Nephron progenitor cell (in vitro differentiated cells): ENCODE data around the gene MTERF4.

Source experiments
- DNase-seq: peaks from one replicate; pipeline ENCODE4 v3.0.0; 2021
- H3K27ac Mint-ChIP-seq: 2 replicates; pipeline ENCODE4 v1.8.0; 2021; ENCODE audit warnings: mild to moderate bottlenecking, moderate library complexity, mixed read lengths
- H3K27me3 Mint-ChIP-seq: 2 replicates; pipeline ENCODE4 v1.8.0; 2021; ENCODE audit warnings: mild to moderate bottlenecking, low read depth, mixed read lengths; ENCODE audit not compliant: poor library complexity
- H3K36me3 Mint-ChIP-seq: 2 replicates; pipeline ENCODE4 v1.8.0; 2021; ENCODE audit warnings: low read depth, mixed read lengths
- H3K4me1 Mint-ChIP-seq: 2 replicates; pipeline ENCODE4 v1.8.0; 2021; ENCODE audit warnings: mixed read lengths
- H3K4me3 Mint-ChIP-seq: 2 replicates; pipeline ENCODE4 v1.8.0; 2021; ENCODE audit warnings: mild to moderate bottlenecking, moderate library complexity, mixed read lengths
- H3K9me3 Mint-ChIP-seq: 2 replicates; pipeline ENCODE4 v1.8.0; 2021; ENCODE audit warnings: mild to moderate bottlenecking, moderate library complexity, mixed read lengths
- CTCF ChIP-seq: fragments of 200-600 bp; sonication (generic); IDR thresholded peaks from 2 replicates; pipeline ENCODE4 v1.5.0; 2021; ENCODE audit warnings: antibody characterized with exemption

The MTERF4 gene

GRCh38 chr2:241088791-241089732, 13.0 kb downstream of the MTERF4 start:
- Mint-ChIP-seq H3K27ac (no peak overlapping the region), H3K4me1 (peaks cover 21% of the 10 kb centered on the region), H3K27me3 (no peaks in the 10 kb centered on the region), H3K4me3 (no peak overlapping the region), H3K9me3 (peaks cover 14% of the 10 kb centered on the region), H3K36me3 (peaks cover 66% of the 10 kb centered on the region)
- no peak for DNase-seq
- no peak for TF ChIP-seq CTCF

- peaks cover 14% of the 10 kb centered on the region for H3K9me3 Mint-ChIP-seq
- H3K27ac Mint-ChIP-seq = peak overlapping the region; percentile 74
- no peaks in the 10 kb centered on the region for H3K27me3 Mint-ChIP-seq
- peaks cover 21% of the 10 kb centered on the region for H3K4me1 Mint-ChIP-seq
- H3K36me3 Mint-ChIP-seq = peaks cover 66% of the 10 kb centered on the region
- no peak for DNase-seq
- TF ChIP-seq CTCF = no peak
- no peak overlapping the region for H3K4me3 Mint-ChIP-seq
Measured at GRCh38 chr2:241088376-241088775, 13.7 kb downstream of the MTERF4 start.

GRCh38 chr2:241087420-241088268, 14.4 kb downstream of the MTERF4 start:
- Mint-ChIP-seq H3K36me3 (peaks cover 62% of the 10 kb centered on the region), H3K4me3 (no peak overlapping the region), H3K27ac (no peak overlapping the region), H3K9me3 (peaks cover 14% of the 10 kb centered on the region), H3K4me1 (peaks cover 17% of the 10 kb centered on the region), H3K27me3 (no peaks in the 10 kb centered on the region)
- DNase-seq = no peak
- no peak for TF ChIP-seq CTCF

GRCh38 chr2:241084856-241085444, 17.1 kb downstream of the MTERF4 start:
- no peak for TF ChIP-seq CTCF
- no peak for DNase-seq
- Mint-ChIP-seq H3K36me3 (peaks cover 52% of the 10 kb centered on the region), H3K9me3 (peaks cover 14% of the 10 kb centered on the region), H3K4me3 (no peak overlapping the region), H3K27ac (no peak overlapping the region), H3K27me3 (peaks cover 3% of the 10 kb centered on the region), H3K4me1 (peaks cover 14% of the 10 kb centered on the region)

- Mint-ChIP-seq H3K27me3 (peaks cover 3% of the 10 kb centered on the region), H3K4me1 (peaks cover 14% of the 10 kb centered on the region), H3K27ac (no peak overlapping the region), H3K4me3 (no peak overlapping the region), H3K36me3 (peaks cover 38% of the 10 kb centered on the region), H3K9me3 (peaks cover 14% of the 10 kb centered on the region)
- DNase-seq = no peak
- no peak for TF ChIP-seq CTCF
Measured at GRCh38 chr2:241083091-241083415, 19.0 kb downstream of the MTERF4 start.
